Body of pancreas (tissue), 4 donors: Measurements from ENCODE around the gene ZBTB11. TPM values are rescaled to one million over a fixed set of nuclear protein-coding genes. Genes with fewer than 3 reads are reported as not detected.
A peak's percentile ranks its signal among the peaks of the same experiment; 100 is the strongest.

Experiments used
- ATAC-seq: fragments of 150-250 bp; one replicate; pipeline ENCODE4 v1.9.1; 2016
- DNase-seq, 4 donors: peaks; one replicate each; pipeline ENCODE4 v3.0.0-alpha.2; 2019
- H3K27ac ChIP-seq, 4 donors: fragments of 200-600 bp; sonication (generic); 1 replicate in 3 of 4; 2 replicates in 1 of 4; pipeline versions ENCODE4 v1.5.1 to v1.6.1; 2016 to 2019; ENCODE audit warnings: mild to moderate bottlenecking in 1 of 4, mixed read lengths in 1 of 4, moderate library complexity in 1 of 4
- H3K27me3 ChIP-seq, 2 donors: fragments of 200-600 bp; sonication (generic); one replicate each; pipeline ENCODE4 v1.6.0; 2016; ENCODE audit warnings: mild to moderate bottlenecking in 1 of 2
- H3K36me3 ChIP-seq, 2 donors: fragments of 200-600 bp; sonication (generic); replicated peaks in 1 of 2; 2 replicates each; pipeline ENCODE4 v1.5.1; 2016; ENCODE audit warnings: low read depth in 2 of 2; ENCODE audit not compliant: insufficient read depth in 1 of 2
- H3K4me1 ChIP-seq: fragments of 200-600 bp; sonication (generic); one replicate; pipeline ENCODE4 v1.6.0; 2016
- H3K4me3 ChIP-seq, 2 donors: fragments of 200-600 bp; sonication (generic); 1 replicate in 1 of 2; 2 replicates in 1 of 2; pipeline ENCODE4 v1.5.1; 2016 to 2019
- H3K9me3 ChIP-seq, 3 donors: fragments of 200-600 bp; sonication (generic); 1 replicate in 2 of 3; 2 replicates in 1 of 3; pipeline ENCODE4 v1.5.1; 2016
- POLR2A ChIP-seq, 3 donors: fragments of 450-650 bp; IDR thresholded peaks; one replicate each; pipeline ENCODE4 v1.6.1; 2016; ENCODE audit warnings: antibody characterized with exemption in 3 of 3, mild to moderate bottlenecking in 2 of 3
- WGBS, 2 donors: methylation state at CpG; one replicate each; pipeline ENCODE4 v1.1.5; 2017; 5-methylcytosine and 5-hydroxymethylcytosine counted together
- intact Hi-C: fragments of 100-400 bp; cut with DNase I; formaldehyde crosslinking; loops from one replicate; pipeline ENCODE4 v1.15.1; 2023
- total RNA-seq, 2 donors: library from RNA; depleted of rRNA; stranded (reverse); fragments of >200 nt; gene quantifications; one replicate each; pipeline ENCODE4 v1.1.0, GENCODE V29; 2016
- TF ChIP-seq, protein P1 (sequence below), 7 experiments: fragments of 450-650 bp in 4 of 7; fragments of 200-600 bp in 3 of 7; sonication (generic) in 3 of 7; IDR thresholded peaks; one replicate each; pipeline ENCODE4 v1.5.1; 2016 to 2019; ENCODE audit warnings: antibody characterized with exemption in 7 of 7

ZBTB11 gene
- total RNA-seq, 2 donors from 2014 or later, result 11.5 to 20.5 TPM

GRCh38 chr3:101639280-101639963, 37.5 kb downstream of the ZBTB11 start:
- H3K9me3 ChIP-seq, result no peaks in the 10 kb centered on the region
- no peak for DNase-seq
- TF ChIP-seq POLR2A (IDR thresholded peaks at IDR 0.05), result no peak
- TF ChIP-seq, protein P1, sequence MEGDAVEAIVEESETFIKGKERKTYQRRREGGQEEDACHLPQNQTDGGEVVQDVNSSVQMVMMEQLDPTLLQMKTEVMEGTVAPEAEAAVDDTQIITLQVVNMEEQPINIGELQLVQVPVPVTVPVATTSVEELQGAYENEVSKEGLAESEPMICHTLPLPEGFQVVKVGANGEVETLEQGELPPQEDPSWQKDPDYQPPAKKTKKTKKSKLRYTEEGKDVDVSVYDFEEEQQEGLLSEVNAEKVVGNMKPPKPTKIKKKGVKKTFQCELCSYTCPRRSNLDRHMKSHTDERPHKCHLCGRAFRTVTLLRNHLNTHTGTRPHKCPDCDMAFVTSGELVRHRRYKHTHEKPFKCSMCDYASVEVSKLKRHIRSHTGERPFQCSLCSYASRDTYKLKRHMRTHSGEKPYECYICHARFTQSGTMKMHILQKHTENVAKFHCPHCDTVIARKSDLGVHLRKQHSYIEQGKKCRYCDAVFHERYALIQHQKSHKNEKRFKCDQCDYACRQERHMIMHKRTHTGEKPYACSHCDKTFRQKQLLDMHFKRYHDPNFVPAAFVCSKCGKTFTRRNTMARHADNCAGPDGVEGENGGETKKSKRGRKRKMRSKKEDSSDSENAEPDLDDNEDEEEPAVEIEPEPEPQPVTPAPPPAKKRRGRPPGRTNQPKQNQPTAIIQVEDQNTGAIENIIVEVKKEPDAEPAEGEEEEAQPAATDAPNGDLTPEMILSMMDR (IDR thresholded peaks at IDR 0.05), result no peak
- H3K27me3 ChIP-seq, result no peaks in the 10 kb centered on the region
- 65 to 71% methylated on average over 18 of the region's 18 CpGs for WGBS, 2 donors
- no peak for ATAC-seq
- no peaks in the 10 kb centered on the region for H3K4me1 ChIP-seq
- H3K27ac ChIP-seq, result no peak overlapping the region
- intact Hi-C loops, result no loop called here
- H3K4me3 ChIP-seq, result no peak overlapping the region
- H3K36me3 ChIP-seq, result no peaks in the 10 kb centered on the region

- H3K4me1 ChIP-seq, result no peaks in the 10 kb centered on the region
- H3K36me3 ChIP-seq, result no peaks in the 10 kb centered on the region
- 64 to 71% methylated on average over 8 to 10 of the region's 10 CpGs for WGBS, 2 donors
- ATAC-seq, result no peak
- TF ChIP-seq POLR2A (IDR thresholded peaks at IDR 0.05), result no peak
- TF ChIP-seq, protein P1 (IDR thresholded peaks at IDR 0.05), result no peak
- intact Hi-C loops, result no loop called here
- H3K27me3 ChIP-seq, result no peaks in the 10 kb centered on the region
- no peak overlapping the region for H3K4me3 ChIP-seq
- no peaks in the 10 kb centered on the region for H3K9me3 ChIP-seq
- H3K27ac ChIP-seq, result no peak overlapping the region
- DNase-seq, result no peak
Observed at GRCh38 chr3:101638261-101638745, 38.6 kb downstream of the ZBTB11 start.

- Histone ChIP-seq H3K4me3 (no peak overlapping the region), H3K27me3 (no peaks in the 10 kb centered on the region), H3K36me3 (no peaks in the 10 kb centered on the region), H3K27ac (no peak overlapping the region), H3K9me3 (no peaks in the 10 kb centered on the region), H3K4me1 (no peaks in the 10 kb centered on the region)
- TF ChIP-seq, protein P1 (IDR thresholded peaks at IDR 0.05), result no peak
- TF ChIP-seq POLR2A (IDR thresholded peaks at IDR 0.05), result no peak
- 67 to 71% methylated on average over 8 to 10 of the region's 10 CpGs for WGBS, 2 donors
- no peak for ATAC-seq
- no peak for DNase-seq
- intact Hi-C loops, result no loop called here
Observed at GRCh38 chr3:101637451-101637850, 39.5 kb downstream of the ZBTB11 start.

- Histone ChIP-seq H3K27me3 (no peaks in the 10 kb centered on the region), H3K36me3 (no peaks in the 10 kb centered on the region), H3K9me3 (no peaks in the 10 kb centered on the region), H3K4me3 (no peak overlapping the region), H3K27ac (no peak overlapping the region), H3K4me1 (no peaks in the 10 kb centered on the region)
- DNase-seq, result peak; percentile 42 to 60 (median 50)
- peak; percentile 53 for ATAC-seq
- TF ChIP-seq, protein P1 (IDR thresholded peaks at IDR 0.05), result peak; percentile 43 to 56 (median 52)
- no peak for TF ChIP-seq POLR2A (IDR thresholded peaks at IDR 0.05)
- 36 to 41% methylated on average over 17 to 18 of the region's 18 CpGs for WGBS, 2 donors
- intact Hi-C loops, result no loop called here
Observed at GRCh38 chr3:101635954-101636798, 40.8 kb downstream of the ZBTB11 start.
